Fibroblast of the aortic adventitia (primary cell): ENCODE results near the gene PLB1. TPM values are rescaled to one million over a fixed set of nuclear protein-coding genes. Genes with fewer than 3 reads are reported as not detected.

Source experiments
- DNase-seq: peaks from one replicate; pipeline ENCODE4 v3.0.0-alpha.2; 2010; ENCODE audit warnings: low read depth
- H3K4me3 ChIP-seq: 2 replicates; pipeline ENCODE4 v1.5.1; 2011; ENCODE audit warnings: low read depth, mild to moderate bottlenecking, control low read depth, low read length, moderate library complexity
- CTCF ChIP-seq: IDR thresholded peaks from 2 replicates; pipeline ENCODE4 v1.5.1; 2011; ENCODE audit warnings: mild to moderate bottlenecking, low read length, control low read depth, inconsistent platforms; ENCODE audit not compliant: insufficient read depth
- total RNA-seq: library from RNA; depleted of rRNA; stranded (reverse); fragments of >200 nt; gene quantifications from 2 replicates; pipeline ENCODE4 v1.2.3, GENCODE V29; 2012; ENCODE audit warnings: low replicate concordance

Gene PLB1
- total RNA-seq, 1 donor = 2.7 TPM

GRCh38 chr2:28618221-28619141 lies 122.6 kb downstream of the PLB1 start:
- no peak overlapping the region for H3K4me3 ChIP-seq
- no peak for TF ChIP-seq CTCF
- no peak for DNase-seq

GRCh38 chr2:28619213-28620196 lies 123.6 kb downstream of the PLB1 start:
- DNase-seq = no peak
- no peak for TF ChIP-seq CTCF
- H3K4me3 ChIP-seq = no peak overlapping the region

GRCh38 chr2:28620291-28620793 lies 124.5 kb downstream of the PLB1 start:
- no peak for TF ChIP-seq CTCF
- DNase-seq = no peak
- H3K4me3 ChIP-seq = no peak overlapping the region

GRCh38 chr2:28620801-28621171 lies 124.9 kb downstream of the PLB1 start:
- no peak for DNase-seq
- no peak overlapping the region for H3K4me3 ChIP-seq
- no peak for TF ChIP-seq CTCF

- TF ChIP-seq CTCF = peak; percentile 29
- peak; percentile 91 for DNase-seq
- H3K4me3 ChIP-seq = no peak overlapping the region
Measured at GRCh38 chr2:28621172-28622100, 125.6 kb downstream of the PLB1 start.

GRCh38 chr2:28622101-28622499 lies 126.2 kb downstream of the PLB1 start:
- DNase-seq = no peak
- no peak for TF ChIP-seq CTCF
- no peak overlapping the region for H3K4me3 ChIP-seq
